IMR-90 (cell line): ENCODE results near the gene LEUTX. TPM values are rescaled to one million over a fixed set of nuclear protein-coding genes. Genes with fewer than 3 reads are reported as not detected.

Experiments
- ATAC-seq: fragments of 200-7000 bp; cut with Tn5 transposase; 2 replicates; pipeline ENCODE4 v1.9.1; 2020; ENCODE audit warnings: low read depth, mild to moderate bottlenecking, moderate library complexity
- BruUV-seq: library from RNA; stranded (reverse); fragments of 400-500 nt; replicated peaks from 2 replicates; lab custom pipeline; 2021; lab: Mats Ljungman, UMichigan
- CTCF ChIA-PET: fragments of 300-600 bp; formaldehyde crosslinking; extraction: SDS; loops from one replicate; lab custom pipeline; 2021; ENCODE audit warnings: antibody characterized with exemption; lab: Yijun Ruan, JAX
- POLR2A ChIA-PET: fragments of 300-600 bp; sonication (Branson Sonifier 250); formaldehyde crosslinking; loops from one replicate; lab custom pipeline; 2022; ENCODE audit warnings: antibody characterized with exemption; ENCODE audit not compliant: unreplicated experiment; lab: Charles Lee
- DNase-seq: peaks from one replicate; pipeline ENCODE4 v3.0.0; 2013
- H2AFZ ChIP-seq: replicated peaks from 2 replicates; pipeline ENCODE3; 2013; ENCODE audit warnings: low read length, mild to moderate bottlenecking; ENCODE audit not compliant: poor library complexity
- H2AK5ac ChIP-seq: 2 replicates; pipeline ENCODE4 v1.6.1; 2013; ENCODE audit warnings: low read depth, low read length, inconsistent platforms
- H2AK9ac ChIP-seq: replicated peaks from 2 replicates; pipeline ENCODE3; 2013; ENCODE audit warnings: mild to moderate bottlenecking, low read depth, low read length, moderate library complexity; ENCODE audit not compliant: poor library complexity
- H2BK120ac ChIP-seq: 2 replicates; pipeline ENCODE4 v1.6.1; 2013; ENCODE audit warnings: low read depth, low read length, inconsistent platforms
- H2BK15ac ChIP-seq: 3 replicates; pipeline ENCODE4 v1.6.1; 2013; ENCODE audit warnings: low read depth, low read length, inconsistent platforms
- H2BK20ac ChIP-seq: 2 replicates; pipeline ENCODE4 v1.6.1; 2013; ENCODE audit warnings: low read depth, mild to moderate bottlenecking, inconsistent platforms, low read length, moderate library complexity
- H2BK5ac ChIP-seq: 2 replicates; pipeline ENCODE4 v1.6.1; 2013; ENCODE audit warnings: mild to moderate bottlenecking, low read depth, low read length, inconsistent platforms; ENCODE audit not compliant: poor library complexity, severe bottlenecking
- H3K14ac ChIP-seq: replicated peaks from 2 replicates; pipeline ENCODE4 v1.6.1; 2013; ENCODE audit warnings: low read depth, low read length, inconsistent platforms
- H3K18ac ChIP-seq: 2 replicates; pipeline ENCODE4 v1.6.1; 2013; ENCODE audit warnings: low read depth, low read length, control low read depth
- H3K23ac ChIP-seq: 2 replicates; pipeline ENCODE4 v1.6.1; 2013; ENCODE audit warnings: low read depth, low read length, inconsistent platforms
- H3K27ac ChIP-seq: 2 replicates; pipeline ENCODE4 v1.5.1; 2013; ENCODE audit warnings: mild to moderate bottlenecking, control low read depth, low read length; ENCODE audit not compliant: insufficient read depth
- H3K27me3 ChIP-seq: 2 replicates; pipeline ENCODE4 v1.6.1; 2013; ENCODE audit warnings: low read length; ENCODE audit not compliant: control insufficient read depth, insufficient read depth
- H3K36me3 ChIP-seq: 2 replicates; pipeline ENCODE4 v1.6.1; 2013; ENCODE audit warnings: low read length, mixed read lengths; ENCODE audit not compliant: control insufficient read depth, insufficient read depth
- H3K4ac ChIP-seq: 2 replicates; pipeline ENCODE4 v1.6.1; 2013; ENCODE audit warnings: low read depth, low read length, inconsistent platforms
- H3K4me1 ChIP-seq: 2 replicates; pipeline ENCODE4 v1.6.1; 2013; ENCODE audit warnings: low read length, mixed read lengths; ENCODE audit not compliant: control insufficient read depth, insufficient read depth
- H3K4me2 ChIP-seq: 2 replicates; pipeline ENCODE4 v1.6.1; 2013; ENCODE audit warnings: low read depth, mild to moderate bottlenecking, control low read depth, low read length, moderate library complexity
- H3K4me3 ChIP-seq: 2 replicates; pipeline ENCODE4 v1.5.1; 2013; ENCODE audit warnings: low read depth, mild to moderate bottlenecking, control low read depth, low read length, moderate library complexity; ENCODE audit not compliant: insufficient read depth
- H3K56ac ChIP-seq: 2 replicates; pipeline ENCODE4 v1.6.1; 2013; ENCODE audit warnings: low read length, inconsistent platforms; ENCODE audit not compliant: insufficient read depth; ENCODE audit errors: extremely low read depth
- H3K79me1 ChIP-seq, 2 experiments: 2 replicates each; pipeline ENCODE4 v1.6.1; 2013; ENCODE audit warnings: low read length in 2 of 2, inconsistent platforms in 1 of 2, low read depth in 1 of 2
- H3K9ac ChIP-seq: 2 replicates; pipeline ENCODE4 v1.6.1; 2013; ENCODE audit warnings: low read depth, low read length, control low read depth
- H3K9me1 ChIP-seq: 2 replicates; pipeline ENCODE4 v1.6.1; 2013; ENCODE audit warnings: low read length, inconsistent platforms; ENCODE audit not compliant: insufficient read depth
- H3K9me3 ChIP-seq: 2 replicates; pipeline ENCODE4 v1.6.1; 2013; ENCODE audit warnings: low read length; ENCODE audit not compliant: control insufficient read depth, insufficient read depth
- H4K20me1 ChIP-seq: 2 replicates; pipeline ENCODE4 v1.6.1; 2013; ENCODE audit warnings: low read length, inconsistent platforms; ENCODE audit not compliant: insufficient read depth
- H4K5ac ChIP-seq: 2 replicates; pipeline ENCODE4 v1.6.1; 2013; ENCODE audit warnings: mild to moderate bottlenecking, low read depth, low read length, control low read depth
- H4K8ac ChIP-seq, 2 experiments: 2 replicates each; pipeline ENCODE4 v1.6.1; 2013; ENCODE audit warnings: low read depth in 2 of 2, low read length in 2 of 2, control low read depth in 1 of 2, inconsistent platforms in 1 of 2
- H4K91ac ChIP-seq: 2 replicates; pipeline ENCODE4 v1.6.1; 2013; ENCODE audit warnings: low read depth, low read length, inconsistent platforms; ENCODE audit not compliant: insufficient read depth
- MXI1 ChIP-seq: IDR thresholded peaks from 2 replicates; pipeline ENCODE4 v1.6.1; 2012; ENCODE audit warnings: low read depth, mild to moderate bottlenecking, low read length, moderate library complexity, borderline replicate concordance
- RAD21 ChIP-seq: IDR thresholded peaks from 2 replicates; pipeline ENCODE4 v1.6.1; 2012; ENCODE audit warnings: low read length, improper control_type of control experiment
- WGBS, 2 experiments: methylation state at CpG; one replicate each; pipeline versions ENCODE4 v1.1.5 to v1.1.7; 2013; ENCODE audit warnings: missing lambda C conversion rate in 2 of 2; ENCODE audit not compliant: insufficient read length in 1 of 2; ENCODE audit errors: extremely low coverage in 2 of 2; 5-methylcytosine and 5-hydroxymethylcytosine counted together
- dilution Hi-C: fragments of 300-500 bp; cut with HindIII; formaldehyde crosslinking; loops from one replicate; pipeline ENCODE4 v1.14.3; 2018; ENCODE audit warnings: low sequenced_read_pairs; ENCODE audit not compliant: unreplicated experiment
- in situ Hi-C: fragments of 300-500 bp; cut with MboI; formaldehyde crosslinking; loops from 3 replicates; pipeline ENCODE4 v1.14.3; 2019; ENCODE audit warnings: low sequenced_read_pairs, inconsistent platforms, mixed read lengths
- intact Hi-C: fragments of 100-400 bp; cut with micrococcal nuclease; formaldehyde crosslinking; loops from 2 replicates; pipeline ENCODE4 v1.10.0; 2022
- polyA plus RNA-seq, 3 experiments: library from polyadenylated mRNA; depleted of rRNA; stranded (reverse); fragments of >200 nt; gene quantifications; 2 replicates each; pipeline ENCODE4 v1.2.3, GENCODE V29; 2012; ENCODE audit warnings: low replicate concordance in 1 of 3
- total RNA-seq: library from RNA; depleted of rRNA; stranded (reverse); fragments of >200 nt; gene quantifications from 2 replicates; pipeline ENCODE4 v1.2.3, GENCODE V29; 2012

The LEUTX gene
- total and polyA plus RNA-seq, 2 of the 4 experiments (the other 2 are of a cell fraction): not detected

GRCh38 chr19:39828654-39829032, 50.0 kb downstream of the LEUTX start:
- H2AK5ac ChIP-seq: no peak overlapping the region
- TF ChIP-seq MXI1 (no peak), RAD21 (no peak)
- H3K9ac ChIP-seq: no peak overlapping the region
- H2BK120ac ChIP-seq: no peak overlapping the region
- 74% methylated on average over 2 of the region's 5 CpGs; no CpG with 5 or more reads in 1 of the 2 experiments for WGBS, 2 experiments
- no peak overlapping the region for H4K8ac ChIP-seq
- dilution Hi-C loops (no loop called here), intact Hi-C loops (no loop called here), in situ Hi-C loops (loop anchor here (25.0 kb wide), 1 partner anchor 391 kb away; the partner anchor contains the start of genes RPS16 and SUPT5H)
- ChIA-PET CTCF (no interaction called here), POLR2A (no interaction called here)
- H2BK5ac ChIP-seq: no peak overlapping the region
- DNase-seq (no peak), ATAC-seq (no peak)
- H4K91ac ChIP-seq: no peak overlapping the region
- H3K4me1 ChIP-seq: peaks cover 9% of the 10 kb centered on the region
- no peak overlapping the region for H3K27ac ChIP-seq
- no peaks in the 10 kb centered on the region for H3K27me3 ChIP-seq
- no peaks in the 10 kb centered on the region; the same call in none of the 2 replicates for H4K20me1 ChIP-seq
- peaks cover 18% of the 10 kb centered on the region; the same call in 1 of the 2 replicates for H3K9me1 ChIP-seq
- no peak overlapping the region for H3K18ac ChIP-seq
- no peak overlapping the region for H2AK9ac ChIP-seq
- H3K4ac ChIP-seq: no peak overlapping the region
- peaks cover 16 to 36% of the 10 kb centered on the region in 2 experiments for H3K79me1 ChIP-seq
- no peak overlapping the region for H3K56ac ChIP-seq
- H3K36me3 ChIP-seq: peaks cover 38% of the 10 kb centered on the region
- BruUV-seq: no TSS peak
- no peaks in the 10 kb centered on the region for H3K9me3 ChIP-seq
- no peak overlapping the region for H2BK20ac ChIP-seq
- no peak overlapping the region for H3K23ac ChIP-seq
- no peak overlapping the region for H2BK15ac ChIP-seq
- no peak overlapping the region for H2AFZ ChIP-seq
- no peak overlapping the region for H3K4me2 ChIP-seq
- H3K4me3 ChIP-seq: no peak overlapping the region
- no peak overlapping the region for H3K14ac ChIP-seq
- H4K5ac ChIP-seq: no peak overlapping the region
